K562 (cell line): ENCODE results near the gene IDS. TPM values are rescaled to one million over a fixed set of nuclear protein-coding genes. Genes with fewer than 3 reads are reported as not detected.
A peak's percentile ranks its signal among the peaks of the same experiment; 100 is the strongest.

ENCODE experiments used
- CBX8 ChIP-seq: fragments of 200-600 bp; sonication (generic); IDR thresholded peaks from 2 replicates; pipeline ENCODE4 v1.6.1; 2012; ENCODE audit warnings: borderline replicate concordance, mixed run types, low read depth, mild to moderate bottlenecking, moderate library complexity, mixed read lengths, low read length, control low read depth, inconsistent platforms; ENCODE audit not compliant: poor library complexity, severe bottlenecking; ENCODE audit errors: extremely low read depth
- EHMT2 ChIP-seq: fragments of 450-650 bp; IDR thresholded peaks from 2 replicates; pipeline ENCODE4 v1.6.1; 2018; ENCODE audit warnings: antibody characterized with exemption
- EP300 ChIP-seq: IDR thresholded peaks from 2 replicates; pipeline ENCODE4 v1.6.1; 2012; ENCODE audit warnings: low read length, improper control_type of control experiment
- GABPB1 ChIP-seq: sonication (generic); formaldehyde crosslinking; IDR thresholded peaks from 2 replicates; pipeline ENCODE4 v1.8.0; 2022; ENCODE audit warnings: mild to moderate bottlenecking, missing genetic modification reagents
- HNRNPH1 ChIP-seq: fragments of 200-400 bp; formaldehyde crosslinking; optimal IDR thresholded peaks from 2 replicates; pipeline ENCODE3; 2017; ENCODE audit warnings: low read depth, mild to moderate bottlenecking, low read length, moderate library complexity
- MTA2 ChIP-seq: fragments of 450-650 bp; IDR thresholded peaks from 2 replicates; pipeline ENCODE4 v1.6.1; 2016; ENCODE audit warnings: low read depth
- NFE2L1 ChIP-seq: fragments of 450-650 bp; IDR thresholded peaks from 2 replicates; pipeline ENCODE4 v1.6.1; 2016; ENCODE audit warnings: missing genetic modification characterization, low read depth, mild to moderate bottlenecking, missing compliant biosample characterization, moderate library complexity, borderline replicate concordance
- RAD51 ChIP-seq: fragments of 450-650 bp; IDR thresholded peaks from 2 replicates; pipeline ENCODE4 v1.7.1; 2016; ENCODE audit warnings: low read depth, mild to moderate bottlenecking, borderline replicate concordance
- RBM15 ChIP-seq: fragments of 200-400 bp; formaldehyde crosslinking; IDR thresholded peaks from 2 replicates; pipeline ENCODE4 v1.6.1; 2018; ENCODE audit warnings: mild to moderate bottlenecking, low read length, moderate library complexity; ENCODE audit not compliant: insufficient read depth
- RFX7 ChIP-seq: fragments of 250-450 bp; sonication (Bioruptor Pico); IDR thresholded peaks from 2 replicates; pipeline ENCODE4 v1.5.1; 2021; ENCODE audit warnings: mild to moderate bottlenecking
- TBP ChIP-seq: optimal IDR thresholded peaks from 2 replicates; pipeline ENCODE3; 2011; ENCODE audit warnings: low read depth, low read length, improper control_type of control experiment
- THRAP3 ChIP-seq: fragments of 450-650 bp; IDR thresholded peaks from 2 replicates; pipeline ENCODE4 v1.6.1; 2016; ENCODE audit warnings: mild to moderate bottlenecking, inconsistent platforms, borderline replicate concordance
- XRCC4 ChIP-seq: IDR thresholded peaks from one replicate; pipeline ENCODE4 v1.6.1; 2011; ENCODE audit not compliant: insufficient read depth, insufficient read length; ENCODE audit errors: extremely low read depth
- YY1 ChIP-seq, 3 experiments: IDR thresholded peaks; 2 replicates each; pipeline ENCODE4 v1.6.1; 2011; ENCODE audit warnings: low read length in 2 of 3, mild to moderate bottlenecking in 2 of 3, moderate library complexity in 2 of 3, borderline replicate concordance in 1 of 3, control low read depth in 1 of 3, low read depth in 1 of 3; ENCODE audit not compliant: insufficient read depth in 3 of 3, insufficient replicate concordance in 2 of 3, control insufficient read depth in 1 of 3, insufficient read length in 1 of 3; ENCODE audit errors: extremely low read depth in 1 of 3
- ZNF3 ChIP-seq: fragments of 250-450 bp; sonication (Bioruptor Pico); IDR thresholded peaks from 2 replicates; pipeline ENCODE4 v1.5.0; 2021; ENCODE audit warnings: mild to moderate bottlenecking, moderate library complexity
- ZNF551 ChIP-seq: fragments of 250-450 bp; sonication (Bioruptor Pico); IDR thresholded peaks from 2 replicates; pipeline ENCODE4 v1.5.0; 2021; ENCODE audit warnings: mild to moderate bottlenecking, moderate library complexity
- ZSCAN32 ChIP-seq: fragments of 450-650 bp; formaldehyde crosslinking; IDR thresholded peaks from 2 replicates; pipeline ENCODE4 v1.4.0; 2020; ENCODE audit warnings: mild to moderate bottlenecking, moderate library complexity
- polyA plus RNA-seq, 8 experiments: library from polyadenylated mRNA; depleted of rRNA in 4 of 8; stranded (reverse) in 5 of 8; unstranded in 3 of 8; fragments of >200 nt; fragmentation: Nextera tagmentation in 2 of 8; fragmentation: Illumina TruSeq in 1 of 8; extraction: Ambion mirVana in 2 of 8; extraction: Trizol in 1 of 8; gene quantifications; 2 replicates each; pipeline versions ENCODE4 v1.2.1 to v1.2.3, GENCODE V29; 2011 to 2014; ENCODE audit warnings: inconsistent platforms in 1 of 8, missing spikeins in 1 of 8
- total RNA-seq, 7 experiments: library from RNA; depleted of rRNA in 6 of 7; stranded (reverse); fragments of >200 nt in 6 of 7; fragmentation: Illumina TruSeq in 2 of 7; extraction: Trizol in 2 of 7; gene quantifications; 2 replicates each; pipeline versions ENCODE4 v1.2.1 to v1.2.3, GENCODE V29; 2011 to 2021; ENCODE audit warnings: low replicate concordance in 1 of 7
- TF ChIP-seq, protein P1 (sequence below): sonication (generic); formaldehyde crosslinking; IDR thresholded peaks from 2 replicates; pipeline ENCODE4 v1.8.0; 2022; ENCODE audit warnings: mild to moderate bottlenecking, low read depth, missing genetic modification reagents
- TF ChIP-seq, protein P2 (sequence below): IDR thresholded peaks from 2 replicates; pipeline ENCODE4 v1.6.1; 2011; ENCODE audit not compliant: insufficient read length; ENCODE audit errors: extremely low read depth
- TF ChIP-seq, protein P3 (sequence below): sonication (generic); formaldehyde crosslinking; IDR thresholded peaks from 2 replicates; pipeline ENCODE4 v1.8.1; 2023; ENCODE audit warnings: missing genetic modification reagents, mild to moderate bottlenecking, borderline replicate concordance

Gene IDS
- total and polyA plus RNA-seq, 9 of the 15 experiments (the other 6 are each of a cell fraction or from before 2014, with no cell fraction given), result 2.0 to 18.6 (median 8.6) TPM

DNA sequence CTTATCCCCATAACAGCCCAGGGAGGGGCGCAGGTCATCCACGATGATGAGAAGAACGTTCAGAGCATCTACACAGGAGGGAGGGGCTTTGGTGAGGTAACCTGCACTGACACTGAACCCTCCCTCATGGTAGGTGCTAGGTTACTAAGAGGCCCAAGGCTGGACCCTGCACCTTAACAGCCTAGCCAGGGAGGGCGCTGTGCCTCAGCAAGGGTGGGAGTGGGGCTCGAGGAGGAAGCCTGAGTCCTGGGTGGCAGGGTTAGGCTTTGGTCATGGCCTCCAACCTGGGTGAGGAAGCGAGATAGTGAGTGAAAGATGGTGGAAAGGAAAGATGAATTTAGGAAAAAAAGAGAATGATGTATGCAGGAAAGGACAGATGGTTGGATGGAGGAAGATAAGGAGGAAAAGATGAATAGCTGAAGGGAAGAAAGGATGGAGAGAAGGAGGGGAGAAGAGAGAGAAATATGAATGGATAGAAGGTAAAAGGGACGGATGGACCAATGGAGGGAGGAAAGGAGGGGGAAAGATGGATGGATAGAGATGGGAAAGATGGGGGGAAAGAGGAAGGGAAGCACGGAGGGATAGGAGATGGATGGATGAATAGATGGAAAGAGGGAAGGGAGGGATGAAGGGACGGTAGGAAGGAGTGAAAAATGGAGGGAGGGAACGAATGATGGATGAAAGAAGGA lies 736 bp downstream of the IDS start (continued):
- TF ChIP-seq, protein P1, sequence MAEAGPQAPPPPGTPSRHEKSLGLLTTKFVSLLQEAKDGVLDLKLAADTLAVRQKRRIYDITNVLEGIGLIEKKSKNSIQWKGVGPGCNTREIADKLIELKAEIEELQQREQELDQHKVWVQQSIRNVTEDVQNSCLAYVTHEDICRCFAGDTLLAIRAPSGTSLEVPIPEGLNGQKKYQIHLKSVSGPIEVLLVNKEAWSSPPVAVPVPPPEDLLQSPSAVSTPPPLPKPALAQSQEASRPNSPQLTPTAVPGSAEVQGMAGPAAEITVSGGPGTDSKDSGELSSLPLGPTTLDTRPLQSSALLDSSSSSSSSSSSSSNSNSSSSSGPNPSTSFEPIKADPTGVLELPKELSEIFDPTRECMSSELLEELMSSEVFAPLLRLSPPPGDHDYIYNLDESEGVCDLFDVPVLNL (CRISPR knock-in tag), result no peak
- TF ChIP-seq ZSCAN32 (CRISPR knock-in tag) (no peak), EHMT2 (peak; percentile 58), ZNF551 (CRISPR knock-in tag) (no peak), ZNF3 (no peak), HNRNPH1 (no peak), YY1 (IDR thresholded peaks at IDR 0.05; ENCODE audit: borderline replicate concordance in 1 of 3, control insufficient read depth in 1 of 3, extremely low read depth in 1 of 3, insufficient read depth in 3 of 3, insufficient read length in 1 of 3, insufficient replicate concordance in 2 of 3, low read depth in 1 of 3, low read length in 2 of 3) (peak in 1 of 3 experiments; percentile 37), THRAP3 (peak; percentile 65; the same call in 1 of the 2 replicates), XRCC4 (no peak), EP300 (no peak), CBX8 (no peak), NFE2L1 (tag) (no peak), TBP (no peak), RAD51 (no peak), GABPB1 (CRISPR knock-in tag) (no peak), RBM15 (no peak), MTA2 (no peak), RFX7 (CRISPR knock-in tag) (no peak)
- TF ChIP-seq, protein P2, sequence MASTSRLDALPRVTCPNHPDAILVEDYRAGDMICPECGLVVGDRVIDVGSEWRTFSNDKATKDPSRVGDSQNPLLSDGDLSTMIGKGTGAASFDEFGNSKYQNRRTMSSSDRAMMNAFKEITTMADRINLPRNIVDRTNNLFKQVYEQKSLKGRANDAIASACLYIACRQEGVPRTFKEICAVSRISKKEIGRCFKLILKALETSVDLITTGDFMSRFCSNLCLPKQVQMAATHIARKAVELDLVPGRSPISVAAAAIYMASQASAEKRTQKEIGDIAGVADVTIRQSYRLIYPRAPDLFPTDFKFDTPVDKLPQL, result no peak
- TF ChIP-seq, protein P3, sequence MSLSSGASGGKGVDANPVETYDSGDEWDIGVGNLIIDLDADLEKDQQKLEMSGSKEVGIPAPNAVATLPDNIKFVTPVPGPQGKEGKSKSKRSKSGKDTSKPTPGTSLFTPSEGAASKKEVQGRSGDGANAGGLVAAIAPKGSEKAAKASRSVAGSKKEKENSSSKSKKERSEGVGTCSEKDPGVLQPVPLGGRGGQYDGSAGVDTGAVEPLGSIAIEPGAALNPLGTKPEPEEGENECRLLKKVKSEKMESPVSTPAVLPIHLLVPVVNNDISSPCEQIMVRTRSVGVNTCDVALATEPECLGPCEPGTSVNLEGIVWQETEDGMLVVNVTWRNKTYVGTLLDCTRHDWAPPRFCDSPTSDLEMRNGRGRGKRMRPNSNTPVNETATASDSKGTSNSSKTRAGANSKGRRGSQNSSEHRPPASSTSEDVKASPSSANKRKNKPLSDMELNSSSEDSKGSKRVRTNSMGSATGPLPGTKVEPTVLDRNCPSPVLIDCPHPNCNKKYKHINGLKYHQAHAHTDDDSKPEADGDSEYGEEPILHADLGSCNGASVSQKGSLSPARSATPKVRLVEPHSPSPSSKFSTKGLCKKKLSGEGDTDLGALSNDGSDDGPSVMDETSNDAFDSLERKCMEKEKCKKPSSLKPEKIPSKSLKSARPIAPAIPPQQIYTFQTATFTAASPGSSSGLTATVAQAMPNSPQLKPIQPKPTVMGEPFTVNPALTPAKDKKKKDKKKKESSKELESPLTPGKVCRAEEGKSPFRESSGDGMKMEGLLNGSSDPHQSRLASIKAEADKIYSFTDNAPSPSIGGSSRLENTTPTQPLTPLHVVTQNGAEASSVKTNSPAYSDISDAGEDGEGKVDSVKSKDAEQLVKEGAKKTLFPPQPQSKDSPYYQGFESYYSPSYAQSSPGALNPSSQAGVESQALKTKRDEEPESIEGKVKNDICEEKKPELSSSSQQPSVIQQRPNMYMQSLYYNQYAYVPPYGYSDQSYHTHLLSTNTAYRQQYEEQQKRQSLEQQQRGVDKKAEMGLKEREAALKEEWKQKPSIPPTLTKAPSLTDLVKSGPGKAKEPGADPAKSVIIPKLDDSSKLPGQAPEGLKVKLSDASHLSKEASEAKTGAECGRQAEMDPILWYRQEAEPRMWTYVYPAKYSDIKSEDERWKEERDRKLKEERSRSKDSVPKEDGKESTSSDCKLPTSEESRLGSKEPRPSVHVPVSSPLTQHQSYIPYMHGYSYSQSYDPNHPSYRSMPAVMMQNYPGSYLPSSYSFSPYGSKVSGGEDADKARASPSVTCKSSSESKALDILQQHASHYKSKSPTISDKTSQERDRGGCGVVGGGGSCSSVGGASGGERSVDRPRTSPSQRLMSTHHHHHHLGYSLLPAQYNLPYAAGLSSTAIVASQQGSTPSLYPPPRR, result no peak
